Pulmonary artery endothelial cell (primary cell): ENCODE measurements around the gene MYO1G. TPM values are rescaled to one million over a fixed set of nuclear protein-coding genes. Genes with fewer than 3 reads are reported as not detected.

Source experiments
- DNase-seq: peaks from one replicate; pipeline ENCODE4 v3.0.0-alpha.2; 2011; ENCODE audit warnings: low read depth, low spot score
- total RNA-seq: library from RNA; depleted of rRNA; stranded (reverse); fragments of >200 nt; gene quantifications from 2 replicates; pipeline ENCODE4 v1.2.3, GENCODE V29; 2014

Gene MYO1G
- total RNA-seq, 1 donor from 2014 or later = 0.13 TPM

DNA sequence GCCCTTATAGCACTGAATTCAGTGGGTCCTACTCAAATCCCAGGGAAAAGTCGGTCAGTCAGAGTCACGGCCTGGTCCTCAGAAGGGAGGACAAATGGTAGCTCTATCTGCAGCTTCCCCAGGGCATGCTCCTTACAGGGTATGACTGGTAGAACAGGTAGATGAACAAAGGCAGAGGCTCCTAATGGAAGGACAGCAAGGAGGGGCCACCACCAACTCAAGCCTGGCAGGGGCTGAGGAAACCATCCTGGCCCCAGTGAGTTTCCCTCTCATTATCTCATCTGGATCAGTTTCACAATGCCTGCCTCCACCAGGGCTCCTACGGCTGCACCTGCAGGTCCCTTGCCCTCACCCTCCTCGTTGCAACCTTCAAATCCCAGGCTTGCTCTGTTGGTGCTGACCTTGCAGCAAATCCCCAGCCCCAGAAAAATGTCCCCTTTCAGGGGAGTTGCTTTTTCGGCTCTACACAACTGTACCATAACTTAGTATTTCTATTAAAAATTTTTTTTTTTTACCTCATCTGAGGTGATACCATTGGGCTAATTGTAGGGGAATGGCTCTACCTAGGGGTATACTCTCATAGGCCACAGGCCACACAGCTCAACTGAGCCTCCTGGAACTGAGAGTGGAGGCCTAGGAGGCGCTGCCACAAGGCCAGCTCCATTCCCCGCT lies 2.4 kb upstream of the MYO1G start:
- no peak for DNase-seq

DNA sequence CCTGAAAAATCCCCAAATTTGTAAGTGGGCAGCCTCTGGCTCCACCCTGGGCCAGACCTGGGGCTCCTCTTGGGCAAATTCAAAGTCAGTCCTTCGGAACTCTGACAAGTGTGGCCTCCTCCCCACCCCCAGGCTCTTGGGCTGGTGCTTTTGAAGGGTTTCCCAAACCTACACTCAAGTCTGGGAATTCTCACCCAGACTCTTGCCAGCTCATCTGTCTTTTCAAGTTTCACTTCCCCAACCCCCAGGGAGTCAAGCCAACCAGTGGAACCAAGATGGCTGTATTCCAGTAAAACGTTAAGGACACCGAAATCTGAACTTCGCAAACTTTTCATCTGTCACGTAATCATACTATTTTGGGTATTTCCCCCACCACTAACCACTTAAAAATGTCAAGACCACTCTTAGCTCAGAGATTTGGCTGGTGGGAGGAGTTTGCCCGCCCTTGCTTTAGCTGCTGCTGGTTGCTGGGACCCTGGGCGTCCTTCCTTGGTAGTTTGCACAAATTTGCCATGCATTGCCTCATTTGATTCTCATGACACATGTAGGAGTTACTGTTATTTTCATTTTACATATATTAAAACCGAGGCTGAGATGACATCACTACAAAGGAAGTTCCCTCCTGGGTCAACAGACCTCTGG lies 1.7 kb upstream of the MYO1G start:
- no peak for DNase-seq

DNA sequence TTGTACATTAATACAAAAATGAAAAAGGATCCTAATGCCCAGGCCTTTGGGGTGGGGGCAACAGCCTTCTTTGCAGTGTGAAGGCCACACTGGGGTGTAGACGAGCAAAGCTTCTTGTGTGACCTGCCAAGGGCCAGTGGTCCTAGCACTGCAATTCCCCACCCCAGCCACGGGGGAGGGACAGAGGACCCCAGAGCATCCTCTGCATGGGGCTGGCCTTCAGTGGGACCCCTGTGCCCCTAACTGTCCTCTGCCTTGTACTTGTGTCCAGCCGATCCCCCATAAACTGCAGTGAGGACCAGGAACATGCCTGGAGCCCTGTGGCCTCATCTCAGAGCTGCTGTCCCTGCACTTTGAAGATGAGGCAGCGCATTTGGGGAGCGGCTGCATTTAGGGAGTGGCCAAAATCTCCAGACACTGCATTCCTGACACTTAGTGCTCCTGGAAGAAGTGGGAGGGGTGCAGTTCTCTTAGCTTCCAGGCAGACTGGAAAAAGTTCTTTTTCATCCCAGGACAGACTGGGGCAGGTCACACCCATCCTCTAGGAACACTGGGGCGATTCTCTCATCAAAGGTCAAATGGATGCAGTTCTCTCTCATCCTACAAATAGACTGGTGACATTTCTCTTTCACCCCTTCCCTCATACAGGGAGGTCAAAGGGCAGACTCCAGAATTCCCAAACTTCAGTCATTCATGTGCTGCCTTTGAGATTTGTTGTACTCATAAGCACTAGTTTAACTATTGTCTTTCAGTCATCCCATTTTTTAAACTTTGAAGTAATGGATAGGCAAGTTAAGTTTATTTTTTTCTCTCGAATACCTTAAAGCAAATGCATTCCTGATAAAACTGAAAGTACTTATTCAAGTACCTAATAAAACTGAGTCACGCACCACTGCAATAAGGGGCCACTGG lies 922 bp upstream of the MYO1G start:
- no peak for DNase-seq

DNA sequence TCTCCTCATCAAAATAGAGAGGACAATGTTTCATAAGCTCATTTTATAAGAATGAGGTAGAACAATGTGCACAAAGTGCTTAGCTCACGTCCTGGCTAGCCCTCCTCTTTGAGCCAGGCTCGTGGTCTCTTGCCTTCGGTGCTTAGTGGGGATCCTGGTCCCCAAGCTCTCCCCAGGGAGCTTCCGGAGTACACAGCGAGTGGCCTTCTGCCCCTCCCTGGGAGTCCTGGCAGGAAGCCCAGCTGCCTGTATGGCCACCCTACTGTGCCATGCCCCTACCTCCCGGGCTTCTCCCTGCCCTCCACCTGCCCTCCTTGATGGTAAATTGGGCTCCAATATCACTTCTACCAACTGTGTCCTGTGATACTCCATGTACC lies 868 bp downstream of the MYO1G start:
- DNase-seq = no peak

DNA sequence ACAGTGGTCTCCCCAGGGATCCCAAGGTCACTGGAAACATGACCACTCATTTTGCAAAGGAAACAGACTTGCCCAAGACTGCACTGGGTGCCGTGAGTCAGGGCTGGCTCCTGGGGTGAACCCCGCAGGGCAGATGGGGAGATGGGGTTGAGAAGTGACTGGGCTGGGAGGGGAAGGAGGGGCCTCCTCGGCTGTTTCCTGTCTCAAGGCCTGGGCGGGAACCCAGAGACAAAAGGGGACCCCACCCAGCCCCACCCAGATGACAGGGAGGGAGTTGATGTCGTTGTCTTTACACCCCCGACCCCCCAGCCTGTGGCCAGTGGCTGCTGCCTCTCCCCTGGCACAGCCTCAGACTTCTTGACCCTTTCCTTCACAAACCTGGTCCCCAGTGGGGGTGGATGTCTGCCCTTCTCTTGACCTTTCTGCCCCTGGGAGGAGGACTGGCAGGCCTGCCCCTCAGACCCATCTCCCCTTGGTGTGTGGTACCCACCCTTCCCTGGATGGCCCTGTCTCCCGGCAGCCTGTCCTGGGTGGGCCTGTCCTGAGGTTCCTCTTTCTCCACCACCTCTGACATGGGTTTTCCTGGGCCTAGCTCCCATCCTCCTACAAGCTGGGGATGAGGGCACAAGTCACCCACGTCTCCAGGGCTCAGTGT lies 1.4 kb downstream of the MYO1G start:
- no peak for DNase-seq

DNA sequence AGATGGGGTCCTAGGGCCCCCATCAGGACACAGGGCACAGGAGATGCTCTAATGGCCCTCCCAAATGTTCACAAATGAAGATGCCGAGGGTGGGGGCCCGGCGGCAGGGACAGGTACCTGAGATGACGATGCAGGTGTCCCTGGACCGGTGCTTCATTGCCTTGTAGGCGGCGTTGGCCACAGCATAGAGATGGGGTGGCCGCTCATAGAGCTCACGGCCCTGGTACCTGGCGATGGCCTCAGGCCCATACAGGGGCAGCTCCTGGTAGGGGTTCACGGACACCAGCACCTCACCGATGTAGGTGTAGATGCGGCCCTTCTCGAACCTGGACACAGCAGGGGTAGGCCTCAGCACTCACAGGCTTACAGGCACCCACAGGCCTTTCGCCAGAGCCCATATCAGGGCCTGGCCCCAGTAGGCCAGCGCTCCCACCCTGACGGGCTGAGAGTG lies 2.0 kb downstream of the MYO1G start:
- no peak for DNase-seq

DNA sequence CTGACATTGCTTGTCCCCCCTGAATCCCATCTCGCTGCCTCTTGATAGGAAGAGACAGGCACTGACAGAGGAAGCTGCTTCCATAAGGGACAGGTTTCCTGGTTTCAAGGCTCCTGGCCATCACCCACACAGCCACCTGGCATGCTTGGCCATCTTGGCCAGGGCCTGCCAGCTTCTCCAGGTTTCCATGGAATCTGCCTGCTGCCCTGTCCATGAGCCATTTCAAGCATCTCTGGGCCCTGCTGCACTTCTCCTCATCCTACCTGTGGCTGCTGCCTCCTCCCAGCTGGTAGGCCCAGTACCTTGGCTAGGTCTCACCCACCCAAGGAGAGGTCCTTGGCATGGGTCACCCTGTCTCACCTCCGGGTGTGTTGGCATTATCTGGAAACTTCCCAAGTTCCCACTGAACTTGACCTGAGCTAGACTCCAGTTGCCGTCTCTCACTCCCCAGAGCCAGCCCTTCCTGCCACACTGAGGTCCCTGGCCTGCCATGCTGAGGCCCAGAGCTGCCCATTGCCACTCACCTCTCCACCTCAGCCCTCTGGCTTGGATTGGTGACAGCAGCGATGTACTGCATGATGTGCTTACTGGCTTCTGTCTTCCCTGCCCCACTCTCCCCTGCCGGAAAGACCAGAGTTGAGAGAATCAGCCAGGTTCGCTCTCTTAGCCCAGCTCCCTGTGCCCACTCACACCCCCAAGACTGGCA lies 2.6 kb downstream of the MYO1G start:
- no peak for DNase-seq

DNA sequence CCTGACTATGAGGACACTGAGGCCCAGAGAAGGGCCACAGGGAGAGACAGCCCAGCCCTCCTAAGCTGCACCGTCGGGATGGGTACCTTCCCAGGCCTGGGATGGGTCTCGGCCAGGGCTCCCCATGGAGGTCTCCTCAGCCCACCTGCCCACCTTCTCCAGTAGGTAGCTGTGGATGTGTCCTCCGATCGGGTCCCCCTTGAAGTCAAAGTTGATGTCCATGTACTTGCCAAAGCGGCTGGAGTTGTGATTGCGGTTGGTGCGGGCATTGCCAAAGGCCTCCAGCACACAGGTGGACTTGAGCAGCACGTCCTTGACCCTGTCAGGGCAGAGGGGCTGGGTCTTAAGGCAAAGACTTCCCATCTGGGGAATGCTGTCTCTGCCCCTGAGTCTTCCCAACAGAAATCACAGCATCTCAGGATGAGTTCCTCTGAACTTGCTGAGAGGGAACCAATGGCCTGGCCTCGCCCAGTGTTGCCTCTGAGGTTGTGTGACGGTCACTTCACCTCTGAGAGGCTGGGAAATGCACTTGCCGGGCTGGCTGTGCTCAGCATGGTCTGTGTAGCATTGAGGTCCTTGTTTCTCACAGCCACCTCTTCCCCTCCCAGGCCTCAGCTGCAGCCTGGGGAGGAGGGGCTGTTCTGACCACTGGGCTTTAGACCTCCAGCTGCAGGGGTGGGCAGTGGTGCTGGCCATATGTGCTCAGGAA lies 3.3 kb downstream of the MYO1G start:
- DNase-seq = no peak

DNA sequence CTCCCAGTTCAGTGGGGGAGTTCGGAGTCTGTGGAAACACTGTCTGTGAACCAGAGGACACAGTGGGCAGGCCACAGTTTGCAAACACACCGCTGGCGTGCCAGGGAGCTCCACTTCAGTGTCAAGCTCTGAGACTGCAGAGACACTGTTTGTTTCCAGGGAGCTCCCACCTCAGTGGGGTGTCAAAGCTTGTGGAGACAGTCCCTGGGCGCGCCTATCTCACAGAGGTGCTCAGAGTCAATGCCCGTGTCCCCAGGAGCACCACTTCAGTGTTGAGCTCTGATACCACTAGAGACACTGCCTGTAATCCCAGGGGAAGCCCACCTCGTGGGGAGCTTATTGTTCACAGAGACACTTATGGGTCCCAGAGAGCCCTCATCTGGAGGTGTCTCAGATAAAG lies 4.3 kb downstream of the MYO1G start:
- no peak for DNase-seq

DNA sequence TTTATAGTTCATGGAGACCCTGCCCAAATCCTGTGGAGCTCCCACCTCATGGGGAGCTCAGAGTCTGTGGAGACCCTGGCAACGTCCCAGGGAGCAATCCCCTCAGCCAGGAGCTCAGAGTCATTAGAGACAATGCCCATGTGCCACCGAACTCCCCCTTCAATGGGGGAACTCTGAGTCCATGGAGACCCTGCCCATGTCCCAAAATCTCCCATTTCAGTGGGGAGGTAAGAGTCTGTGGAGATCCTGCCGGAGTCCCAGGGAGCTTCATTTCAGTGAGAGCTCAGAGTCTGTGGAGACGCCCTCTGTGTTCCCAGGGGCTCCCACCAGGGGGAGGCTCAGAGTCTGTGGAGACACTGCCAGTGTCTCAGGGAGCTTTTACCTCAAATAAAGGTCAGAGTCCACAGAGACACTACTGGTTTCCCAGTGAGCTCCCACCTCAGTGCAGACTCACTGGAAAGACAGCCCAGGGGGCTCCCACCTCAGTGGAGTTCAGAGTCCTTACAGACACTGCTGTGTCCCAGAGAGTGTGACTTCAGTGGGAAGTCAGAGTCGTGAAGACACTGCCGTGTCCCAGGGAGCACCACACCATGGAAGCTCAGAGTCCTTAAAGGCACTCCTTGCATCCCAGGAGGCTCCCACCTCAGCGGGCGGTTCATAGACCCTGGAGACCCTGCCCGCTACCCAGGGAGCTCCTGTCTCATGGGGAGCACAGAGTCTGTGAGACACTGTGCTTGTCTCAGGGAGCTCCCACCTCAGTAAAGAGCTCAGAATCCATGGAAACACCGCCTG lies 5.0 kb downstream of the MYO1G start:
- no peak for DNase-seq

DNA sequence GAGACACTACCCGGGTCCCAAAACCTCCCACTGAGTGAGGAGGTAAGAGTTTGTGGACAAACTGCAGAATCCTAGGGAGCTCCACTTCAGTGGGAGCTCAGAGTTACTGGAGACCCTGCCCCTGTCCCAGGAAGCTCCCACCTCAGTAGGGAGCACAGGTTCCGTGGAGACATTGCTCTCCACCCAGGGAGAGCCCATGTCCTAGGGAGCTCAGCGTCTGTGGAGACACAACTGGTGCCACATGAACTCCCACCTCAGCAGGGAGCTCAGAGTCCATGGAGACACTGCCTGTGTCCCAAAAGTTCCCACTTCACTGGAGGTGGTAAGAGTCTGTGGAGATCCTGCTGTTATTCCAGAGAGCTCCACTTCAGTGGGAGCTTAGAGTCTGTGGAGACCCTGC lies 6.3 kb downstream of the MYO1G start:
- DNase-seq = no peak

DNA sequence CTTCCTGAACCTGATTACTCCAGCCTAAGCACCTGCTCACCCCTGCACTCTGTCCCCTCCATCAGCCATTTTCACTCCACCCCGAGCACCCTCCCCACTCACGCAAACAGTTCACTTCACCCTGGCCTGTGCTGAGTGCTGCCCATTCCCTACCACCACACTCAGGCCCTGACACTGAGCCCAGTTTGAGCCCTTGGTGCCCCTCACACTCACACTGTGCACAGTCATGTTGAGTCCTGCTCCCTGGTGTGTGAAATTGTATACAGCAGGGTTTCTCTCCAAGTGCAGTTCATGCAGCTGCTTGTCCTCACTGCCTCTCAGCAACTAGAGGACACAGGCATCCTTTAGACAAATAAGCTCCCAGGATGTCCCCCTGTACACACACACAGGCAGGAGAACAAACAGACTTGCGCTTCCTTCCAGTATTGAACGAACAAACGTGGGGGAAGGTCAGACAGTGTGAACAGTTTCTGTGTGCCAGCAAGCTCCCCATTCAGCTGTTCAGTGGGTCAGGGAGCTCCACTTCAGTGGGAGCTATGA lies 6.8 kb downstream of the MYO1G start:
- DNase-seq = no peak

DNA sequence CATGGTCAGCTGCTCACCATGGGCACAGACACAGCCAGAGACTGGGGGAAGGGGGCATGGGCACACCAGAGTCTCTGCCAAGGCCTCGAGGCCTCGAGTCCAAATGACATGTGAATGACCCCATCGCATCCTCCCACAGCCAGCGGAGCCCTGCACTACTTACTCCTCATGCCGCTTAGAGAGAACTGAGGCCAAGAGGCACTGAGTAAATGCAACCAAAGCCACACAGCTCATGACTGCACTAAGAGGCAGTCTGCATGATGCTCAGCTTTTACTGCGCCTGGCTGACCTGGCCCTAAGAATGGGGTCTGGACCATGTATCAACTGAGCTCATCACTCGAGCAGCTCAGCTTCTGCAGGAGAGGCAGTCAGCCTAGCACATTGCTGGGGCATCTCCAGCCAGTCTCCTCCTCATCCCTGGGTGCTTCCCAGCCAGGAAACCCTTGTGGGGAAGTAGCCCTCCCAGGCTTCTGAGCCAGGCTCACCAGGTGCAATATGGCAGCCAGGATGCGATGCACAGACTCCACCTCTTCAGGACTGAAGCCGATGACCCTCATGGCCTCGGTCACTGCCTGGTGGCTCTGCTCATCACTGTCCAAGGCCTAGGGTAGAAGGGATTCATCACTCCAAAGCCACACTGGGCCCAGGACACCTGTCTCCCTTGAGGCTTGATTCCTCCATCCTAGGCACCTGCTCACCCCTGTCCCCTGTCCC lies 7.5 kb downstream of the MYO1G start:
- no peak for DNase-seq

DNA sequence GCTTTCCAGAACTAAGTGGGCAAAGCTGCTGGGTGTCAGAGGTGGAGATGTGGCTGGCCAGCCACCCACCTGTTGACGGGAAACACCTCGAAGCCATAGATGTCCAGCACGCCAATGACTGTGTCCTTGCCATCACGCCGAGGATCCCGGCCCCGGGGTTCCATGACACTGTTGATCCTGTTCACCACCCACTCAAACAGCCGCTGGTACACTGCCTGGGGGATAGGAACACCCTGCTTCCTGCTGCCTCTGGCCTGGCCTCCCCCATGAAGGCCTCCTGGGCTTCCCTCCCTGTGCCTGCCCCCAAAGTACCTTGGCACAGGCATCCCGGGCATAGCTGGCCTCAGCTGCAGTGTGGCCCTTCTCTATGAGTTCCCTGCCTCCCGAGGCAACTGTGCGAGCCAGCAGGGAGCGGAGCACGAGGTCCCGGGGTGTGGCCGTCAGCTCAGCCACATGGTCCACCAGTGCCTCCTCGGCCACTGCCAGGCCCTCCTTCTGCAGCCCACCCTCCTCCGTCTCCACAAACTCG lies 8.2 kb downstream of the MYO1G start:
- no peak for DNase-seq

DNA sequence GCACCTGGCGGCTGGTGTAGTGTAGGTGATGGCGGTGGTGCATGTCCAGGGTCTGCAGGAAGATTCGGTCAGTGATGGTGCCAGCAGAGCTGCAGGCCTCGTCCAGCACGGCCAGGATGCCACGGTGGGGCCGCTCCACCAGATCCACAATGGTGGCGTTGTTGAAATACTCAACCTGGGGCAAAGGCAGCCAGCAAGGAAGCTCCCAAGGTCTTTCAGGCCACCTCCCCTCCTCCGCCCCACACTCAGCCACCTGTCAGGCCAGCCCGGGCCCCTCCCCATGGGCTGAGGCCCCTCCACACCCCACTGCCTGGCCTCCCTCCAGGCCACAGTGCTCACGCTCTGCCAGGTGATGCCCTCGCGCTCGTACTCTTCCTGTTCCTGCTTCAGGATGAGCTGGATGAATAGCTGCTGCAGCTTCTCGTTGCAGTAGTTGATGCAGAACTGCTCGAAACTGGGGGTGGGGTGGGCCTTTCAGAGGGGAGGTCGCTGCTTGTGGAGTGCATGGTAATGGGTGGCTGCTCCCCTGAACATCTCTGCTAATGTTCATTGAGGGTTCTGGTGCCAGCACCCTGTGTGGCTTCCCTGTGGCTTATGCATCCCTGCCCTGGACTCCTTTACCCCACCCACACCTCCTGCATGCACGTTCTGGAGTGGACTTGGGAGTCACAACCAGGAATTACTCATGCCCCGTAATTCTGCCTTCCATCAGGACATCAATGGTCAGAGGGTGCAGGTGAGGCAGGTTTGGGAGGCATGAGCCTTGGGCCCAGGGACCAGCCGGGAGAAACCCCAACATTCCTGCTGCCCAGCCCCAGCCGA lies 8.9 kb downstream of the MYO1G start:
- no peak for DNase-seq

DNA sequence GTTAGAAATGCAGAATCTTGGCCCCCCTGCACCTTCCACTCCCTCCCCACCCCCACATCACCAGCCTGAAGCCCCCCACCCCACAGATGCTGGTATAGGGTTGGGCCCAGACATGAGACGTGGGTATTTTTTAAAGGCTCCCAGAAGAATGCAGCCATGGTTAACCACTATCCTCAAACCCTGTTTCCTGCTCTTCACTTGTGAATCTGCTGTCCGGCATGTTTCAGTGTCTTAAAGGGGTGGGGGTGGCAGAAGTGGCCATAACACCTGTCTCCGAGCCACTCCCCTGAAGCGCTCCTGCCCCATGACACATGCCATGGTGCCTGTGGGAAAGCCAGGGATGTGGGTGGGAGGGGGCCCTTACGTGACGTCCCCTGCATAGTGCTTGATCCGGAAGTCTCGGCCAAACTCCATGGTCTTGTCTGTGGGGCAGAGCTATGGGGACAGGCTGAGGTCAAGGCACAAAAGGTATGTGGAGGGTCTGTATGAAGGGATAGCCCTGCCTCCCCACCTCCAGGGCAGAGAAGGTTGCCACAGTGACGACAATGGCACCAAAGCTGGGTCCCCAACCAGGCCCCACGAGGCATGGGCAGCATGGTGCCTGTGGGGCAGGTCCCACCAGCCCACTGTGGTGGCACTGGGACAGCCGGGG lies 9.6 kb downstream of the MYO1G start:
- no peak for DNase-seq
